AG04450 (cell line): Measurements from ENCODE around the gene RIPOR2. TPM values are rescaled to one million over a fixed set of nuclear protein-coding genes. Genes with fewer than 3 reads are reported as not detected.

Source experiments
- CTCF ChIA-PET: fragments of 300-600, 350-600 bp; formaldehyde crosslinking; extraction: SDS; loops from one replicate; lab custom pipeline; 2022; ENCODE audit warnings: antibody characterized with exemption, inconsistent platforms; lab: Charles Lee
- POLR2A ChIA-PET: fragments of 350-600 bp; formaldehyde crosslinking; extraction: SDS; loops from one replicate; lab custom pipeline; 2021; ENCODE audit warnings: antibody characterized with exemption, inconsistent platforms; lab: Yijun Ruan, JAX
- DNase-seq: peaks from one replicate; pipeline ENCODE4 v3.0.0-alpha.2; 2011; ENCODE audit warnings: low read depth, low spot score
- H3K27ac ChIP-seq: one replicate; pipeline ENCODE4 v1.5.1; 2012; ENCODE audit warnings: low read depth, low read length, control low read depth
- H3K27me3 ChIP-seq: one replicate; pipeline ENCODE4 v1.6.0; 2012; ENCODE audit warnings: low read length; ENCODE audit not compliant: control insufficient read depth, insufficient read depth
- H3K4me3 ChIP-seq: 2 replicates; pipeline ENCODE4 v1.5.1; 2011; ENCODE audit warnings: mild to moderate bottlenecking, low read depth, low read length, control low read depth
- H3K9me3 ChIP-seq: 2 replicates; pipeline ENCODE4 v1.5.1; 2012; ENCODE audit warnings: low read length; ENCODE audit not compliant: control insufficient read depth, insufficient read depth
- CTCF ChIP-seq: IDR thresholded peaks from 2 replicates; pipeline ENCODE4 v1.5.1; 2011; ENCODE audit warnings: low read depth, low read length, control low read depth, inconsistent platforms
- polyA plus RNA-seq: library from polyadenylated mRNA; depleted of rRNA; stranded (reverse); fragments of >200 nt; gene quantifications from 2 replicates; pipeline ENCODE4 v1.2.3, GENCODE V29; 2011

RIPOR2 gene
- polyA plus RNA-seq, 1 experiment, result 7.3 TPM

GRCh38 chr6:24780206-24780605, 155.6 kb downstream of the RIPOR2 start:
- Histone ChIP-seq H3K27me3 (no peaks in the 10 kb centered on the region), H3K9me3 (no peaks in the 10 kb centered on the region), H3K27ac (no peak overlapping the region), H3K4me3 (no peak overlapping the region)
- CTCF ChIA-PET, result interaction anchor here (2.3 to 3.1 kb wide), 2 partner anchors 199 to 291 kb away, joined by 6 to 9 read pairs; no protein-coding TSS in a partner anchor
- POLR2A ChIA-PET, result no interaction called here
- no peak for DNase-seq
- no peak for TF ChIP-seq CTCF

DNA sequence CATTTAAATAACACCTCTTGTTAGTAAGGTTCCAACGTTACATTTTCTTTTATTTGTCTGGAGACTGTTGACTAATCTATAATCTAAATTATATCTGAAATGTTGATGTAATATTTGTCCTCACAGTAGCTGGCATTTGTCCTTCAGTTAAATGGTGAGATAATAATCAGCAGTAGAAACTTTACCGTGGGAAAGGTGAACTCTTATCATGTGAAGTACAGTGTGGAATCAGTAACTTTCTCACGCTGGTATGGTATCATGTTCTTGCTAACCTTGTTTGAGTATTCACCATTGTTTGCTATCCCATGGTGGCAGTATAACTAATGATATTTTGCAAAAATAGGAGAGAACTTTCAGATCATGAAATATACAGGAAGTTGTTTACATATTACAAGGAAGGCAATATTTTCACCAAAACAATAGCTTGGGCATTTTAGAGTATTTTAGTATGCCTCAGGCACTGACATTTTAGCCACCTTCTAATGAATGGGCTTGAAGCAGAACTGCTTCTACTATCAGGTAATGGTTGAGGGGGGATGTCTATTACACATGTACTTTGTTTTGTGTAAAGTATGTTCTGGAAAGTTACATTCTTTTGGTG, 156.2 kb downstream of the RIPOR2 start:
- POLR2A ChIA-PET, result no interaction called here
- no peak for DNase-seq
- no peak overlapping the region for H3K27ac ChIP-seq
- H3K27me3 ChIP-seq, result no peaks in the 10 kb centered on the region
- CTCF ChIA-PET, result interaction anchor here (2.3 to 3.1 kb wide), 2 partner anchors 198 to 291 kb away, joined by 6 to 9 read pairs; no protein-coding TSS in a partner anchor
- no peak overlapping the region for H3K4me3 ChIP-seq
- TF ChIP-seq CTCF, result no peak
- no peaks in the 10 kb centered on the region; the same call in 1 of the 2 replicates for H3K9me3 ChIP-seq

- DNase-seq, result no peak
- no peaks in the 10 kb centered on the region for H3K27me3 ChIP-seq
- TF ChIP-seq CTCF, result no peak
- POLR2A ChIA-PET, result no interaction called here
- H3K9me3 ChIP-seq, result no peaks in the 10 kb centered on the region; the same call in 1 of the 2 replicates
- CTCF ChIA-PET, result interaction anchor here (2.3 to 3.1 kb wide), 2 partner anchors 198 to 292 kb away, joined by 6 to 9 read pairs; no protein-coding TSS in a partner anchor
- no peak overlapping the region for H3K27ac ChIP-seq
- H3K4me3 ChIP-seq, result no peak overlapping the region
Observed at GRCh38 chr6:24778878-24779277, 156.9 kb downstream of the RIPOR2 start.

- no peak for TF ChIP-seq CTCF
- DNase-seq, result no peak
- Histone ChIP-seq H3K27me3 (no peaks in the 10 kb centered on the region), H3K27ac (no peak overlapping the region), H3K4me3 (no peak overlapping the region), H3K9me3 (no peaks in the 10 kb centered on the region; the same call in 1 of the 2 replicates)
- ChIA-PET CTCF (interaction anchor here (0.6 to 2.3 kb wide), 3 partner anchors 11 to 214 kb away, joined by 3 to 6 read pairs (median 3); no protein-coding TSS in a partner anchor), POLR2A (no interaction called here)
Observed at GRCh38 chr6:24778121-24778520, 157.6 kb downstream of the RIPOR2 start.

DNA sequence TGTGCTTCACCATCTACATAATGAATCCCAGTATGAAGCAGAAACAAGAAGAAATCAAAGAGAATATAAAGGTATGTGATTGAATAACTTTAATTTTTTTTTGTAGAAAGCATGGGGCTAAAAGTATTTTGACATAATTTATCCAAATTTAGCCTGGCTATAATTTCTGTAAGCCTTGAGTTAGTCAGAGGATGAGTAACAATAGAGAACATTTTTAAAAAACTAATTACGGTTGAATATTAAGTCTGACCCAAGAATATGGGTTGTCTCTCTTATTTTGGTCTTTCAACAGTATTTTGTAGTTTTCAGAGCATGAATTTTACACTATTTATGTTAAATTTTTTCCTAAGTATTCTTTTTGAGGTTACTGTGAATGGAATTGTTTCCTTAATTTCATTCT, 158.5 kb downstream of the RIPOR2 start:
- no peaks in the 10 kb centered on the region for H3K27me3 ChIP-seq
- ChIA-PET CTCF (no interaction called here), POLR2A (no interaction called here)
- no peak overlapping the region for H3K27ac ChIP-seq
- DNase-seq, result no peak
- no peak overlapping the region; the same call in 1 of the 2 replicates for H3K4me3 ChIP-seq
- TF ChIP-seq CTCF, result no peak
- H3K9me3 ChIP-seq, result no peaks in the 10 kb centered on the region; the same call in 1 of the 2 replicates
